GM21786 (cell line): ENCODE data around the gene SLC1A4.

ENCODE experiments used
- ATAC-seq: cut with Tn5 transposase; IDR thresholded peaks from one replicate; pipeline ENCODE4 v1.9.1; 2021; ENCODE audit not compliant: unreplicated experiment

Gene SLC1A4

DNA sequence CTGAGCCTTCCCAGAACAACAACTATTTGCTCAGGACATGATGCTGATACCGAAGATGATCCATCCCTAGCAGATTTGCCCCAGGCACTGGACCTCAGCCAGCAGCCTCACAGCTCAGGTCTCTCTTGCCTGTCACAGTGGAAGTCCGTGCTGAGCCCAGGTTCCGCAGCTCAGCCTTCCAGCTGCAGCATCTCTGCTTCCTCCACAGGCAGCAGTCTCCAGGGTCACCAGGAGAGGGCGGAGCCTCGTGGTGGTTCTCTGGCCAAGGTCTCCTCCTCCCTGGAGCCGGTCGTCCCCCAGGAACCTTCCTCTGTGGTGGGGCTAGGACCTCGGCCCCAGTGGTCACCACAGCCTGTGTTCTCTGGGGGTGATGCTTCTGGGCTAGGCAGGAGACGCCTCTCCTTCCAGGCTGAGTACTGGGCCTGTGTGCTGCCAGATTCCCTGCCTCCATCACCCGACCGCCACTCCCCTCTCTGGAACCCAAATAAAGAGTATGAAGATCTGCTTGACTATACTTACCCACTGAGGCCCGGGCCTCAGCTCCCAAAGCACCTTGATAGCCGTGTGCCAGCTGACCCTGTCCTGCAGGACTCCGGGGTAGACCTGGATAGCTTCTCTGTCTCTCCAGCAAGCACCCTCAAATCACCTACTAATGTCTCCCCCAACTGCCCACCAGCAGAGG lies 82.4 kb downstream of the SLC1A4 start:
- ATAC-seq = no peak

DNA sequence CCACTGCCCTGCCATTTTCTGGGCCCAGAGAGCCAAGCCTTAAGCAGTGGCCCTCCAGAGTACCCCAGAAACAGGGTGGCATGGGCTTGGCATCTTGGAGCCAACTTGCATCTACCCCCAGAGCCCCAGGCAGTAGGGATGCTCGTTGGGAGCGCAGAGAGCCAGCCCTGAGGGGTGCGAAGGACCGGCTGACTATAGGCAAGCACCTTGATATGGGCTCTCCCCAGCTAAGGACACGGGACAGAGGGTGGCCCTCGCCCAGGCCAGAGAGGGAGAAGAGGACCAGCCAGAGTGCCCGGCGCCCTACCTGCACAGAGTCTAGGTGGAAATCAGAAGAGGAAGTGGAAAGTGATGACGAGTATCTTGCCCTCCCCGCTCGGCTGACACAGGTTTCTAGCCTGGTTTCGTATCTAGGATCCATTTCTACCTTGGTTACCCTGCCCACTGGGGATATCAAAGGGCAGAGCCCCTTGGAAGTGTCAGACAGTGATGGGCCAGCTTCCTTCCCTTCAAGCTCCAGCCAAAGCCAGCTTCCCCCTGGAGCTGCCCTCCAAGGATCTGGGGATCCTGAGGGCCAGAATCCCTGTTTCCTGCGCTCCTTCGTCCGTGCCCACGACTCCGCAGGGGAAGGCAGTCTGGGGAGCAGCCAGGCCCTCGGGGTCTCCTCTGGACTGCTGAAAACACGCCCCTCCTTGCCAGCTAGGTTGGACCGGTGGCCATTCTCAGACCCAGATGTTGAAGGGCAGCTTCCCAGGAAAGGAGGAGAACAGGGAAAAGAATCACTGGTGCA lies 83.2 kb downstream of the SLC1A4 start:
- ATAC-seq = peak; percentile 52
